HEK293T (cell line): Measurements from ENCODE around the gene XDH.

ENCODE experiments used
- BHLHE40 ChIP-seq: fragments of 450-650 bp; IDR thresholded peaks from 2 replicates; pipeline ENCODE4 v1.6.1; 2016; ENCODE audit warnings: mild to moderate bottlenecking, moderate library complexity, borderline replicate concordance
- CTBP1 ChIP-seq: fragments of 450-650 bp; IDR thresholded peaks from 2 replicates; pipeline ENCODE4 v1.6.1; 2016; ENCODE audit warnings: borderline replicate concordance
- FOXA1 ChIP-seq: fragments of 450-650 bp; IDR thresholded peaks from 2 replicates; pipeline ENCODE4 v1.6.1; 2016; ENCODE audit warnings: mild to moderate bottlenecking
- FOXM1 ChIP-seq: fragments of 450-650 bp; IDR thresholded peaks from 2 replicates; pipeline ENCODE4 v1.6.1; 2017; ENCODE audit warnings: mild to moderate bottlenecking, borderline replicate concordance
- LEF1 ChIP-seq: fragments of 450-650 bp; IDR thresholded peaks from 2 replicates; pipeline ENCODE4 v1.6.1; 2017; ENCODE audit warnings: mild to moderate bottlenecking, borderline replicate concordance
- NFRKB ChIP-seq: fragments of 450-650 bp; IDR thresholded peaks from 2 replicates; pipeline ENCODE4 v1.6.1; 2016; ENCODE audit warnings: mild to moderate bottlenecking, moderate library complexity
- SP1 ChIP-seq: fragments of 450-650 bp; IDR thresholded peaks from 2 replicates; pipeline ENCODE4 v1.6.1; 2017
- SUZ12 ChIP-seq: fragments of 450-650 bp; IDR thresholded peaks from 2 replicates; pipeline ENCODE4 v1.6.1; 2016; ENCODE audit warnings: mild to moderate bottlenecking
- TF ChIP-seq, protein P1 (sequence below): fragments of 450-650 bp; IDR thresholded peaks from 2 replicates; pipeline ENCODE4 v1.6.1; 2016

DNA sequence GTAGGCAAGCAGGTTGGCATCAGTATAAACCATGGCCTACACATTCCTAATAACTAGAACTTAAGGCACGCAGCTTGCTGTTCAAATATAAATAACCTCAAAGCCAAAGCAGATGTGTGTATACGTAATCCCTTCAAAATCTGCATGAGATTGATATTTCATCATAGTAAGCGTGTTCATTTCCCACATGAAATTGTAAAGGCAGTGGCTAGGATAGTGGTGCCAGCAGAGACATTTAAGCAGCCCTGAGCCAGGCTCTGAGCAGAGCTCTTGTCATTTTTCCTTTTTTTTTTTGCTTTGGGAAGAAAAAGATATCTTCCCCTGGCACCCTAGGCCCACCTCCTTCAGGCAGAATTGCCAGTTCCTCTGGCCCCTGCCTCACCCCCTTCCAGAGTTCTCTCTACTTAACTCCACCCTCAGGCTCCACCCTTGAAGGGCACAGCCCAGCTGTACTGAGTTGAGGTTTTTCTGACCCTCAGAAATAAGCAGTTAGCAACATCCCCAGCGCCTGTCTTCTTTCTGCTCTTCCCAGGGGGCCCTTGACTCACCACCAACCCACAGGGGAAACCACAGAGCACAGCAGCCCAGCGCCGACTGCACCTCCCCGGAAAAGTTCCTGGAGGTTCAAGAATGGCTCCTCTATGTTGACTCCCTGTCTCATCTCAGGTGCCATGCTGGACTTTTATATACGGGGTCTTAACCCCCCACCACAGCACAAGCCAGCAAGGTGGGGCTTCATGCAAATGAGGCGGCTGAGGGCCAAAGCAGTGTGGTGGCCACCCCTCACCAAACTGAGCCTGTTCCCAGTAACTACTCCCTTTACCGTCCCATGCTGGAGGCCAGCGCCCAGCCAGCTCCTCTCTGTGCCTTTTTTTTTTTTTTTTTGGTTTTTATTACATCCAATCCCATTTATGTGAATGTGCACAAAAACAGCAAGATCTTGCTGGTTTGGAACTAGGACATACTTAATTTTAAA, 95.9 kb downstream of the XDH start:
- TF ChIP-seq CTBP1: no peak
- no peak for TF ChIP-seq SUZ12
- no peak for TF ChIP-seq FOXA1
- TF ChIP-seq SP1: no peak
- no peak for TF ChIP-seq NFRKB
- no peak for TF ChIP-seq FOXM1
- TF ChIP-seq LEF1: no peak
- TF ChIP-seq, protein P1, sequence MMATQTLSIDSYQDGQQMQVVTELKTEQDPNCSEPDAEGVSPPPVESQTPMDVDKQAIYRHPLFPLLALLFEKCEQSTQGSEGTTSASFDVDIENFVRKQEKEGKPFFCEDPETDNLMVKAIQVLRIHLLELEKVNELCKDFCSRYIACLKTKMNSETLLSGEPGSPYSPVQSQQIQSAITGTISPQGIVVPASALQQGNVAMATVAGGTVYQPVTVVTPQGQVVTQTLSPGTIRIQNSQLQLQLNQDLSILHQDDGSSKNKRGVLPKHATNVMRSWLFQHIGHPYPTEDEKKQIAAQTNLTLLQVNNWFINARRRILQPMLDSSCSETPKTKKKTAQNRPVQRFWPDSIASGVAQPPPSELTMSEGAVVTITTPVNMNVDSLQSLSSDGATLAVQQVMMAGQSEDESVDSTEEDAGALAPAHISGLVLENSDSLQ: no peak
- no peak for TF ChIP-seq BHLHE40
